Kidney glomerular epithelial cell (primary cell): ENCODE data around the gene GRM5.
A peak's percentile ranks its signal among the peaks of the same experiment; 100 is the strongest.
"Not testable (repeated sequence)": the region's sequence is repeated elsewhere in the genome, so short reads cannot be mapped to it uniquely, and the experiment has no call there.

Experiments used
- DNase-seq: peaks from one replicate; lab custom pipeline; 2025; lab: John Stamatoyannopoulos, UW

The GRM5 gene

GRCh38 chr11:89065651-89066201 lies at the start of gene GRM5:
Gene GRM5, minus strand, starts transcription at chr11:89065982. Its CDS starts 18,110 bp downstream, at chr11:89047872.
- DNase-seq: not testable (repeated sequence)

- DNase-seq: peak; percentile 27
These were observed 32.2 kb upstream of the GRM5 start for GRCh38 chr11:89097956-89098355.

- DNase-seq: not testable (repeated sequence)
These were observed 28.0 kb upstream of the GRM5 start for GRCh38 chr11:89093806-89094205.

- not testable (repeated sequence) for DNase-seq
These were observed 19.2 kb upstream of the GRM5 start for GRCh38 chr11:89084951-89085350.

- not testable (repeated sequence) for DNase-seq
These were observed 5.1 kb upstream of the GRM5 start for GRCh38 chr11:89070911-89071310.

GRCh38 chr11:89067264-89067663 lies 1.5 kb upstream of the GRM5 start:
- DNase-seq: no peak

GRCh38 chr11:89065066-89065465 lies 716 bp downstream of the GRM5 start:
- no peak for DNase-seq

- DNase-seq: not testable (repeated sequence)
These were observed 2.3 kb downstream of the GRM5 start for GRCh38 chr11:89063481-89063951.

- not testable (repeated sequence) for DNase-seq
These were observed 2.9 kb downstream of the GRM5 start for GRCh38 chr11:89062771-89063298.

- peak; percentile 3 for DNase-seq
These were observed 3.9 kb downstream of the GRM5 start for GRCh38 chr11:89061839-89062238.

GRCh38 chr11:89057406-89057805 lies 8.4 kb downstream of the GRM5 start:
- DNase-seq: not testable (repeated sequence)

GRCh38 chr11:89052220-89052619 lies 13.6 kb downstream of the GRM5 start:
- DNase-seq: no peak

GRCh38 chr11:89047159-89047558 lies 18.6 kb downstream of the GRM5 start:
- DNase-seq: not testable (repeated sequence)

- not testable (repeated sequence) for DNase-seq
These were observed 21.8 kb downstream of the GRM5 start for GRCh38 chr11:89043861-89044588.

GRCh38 chr11:89029671-89030070 lies 36.1 kb downstream of the GRM5 start:
- not testable (repeated sequence) for DNase-seq

GRCh38 chr11:89021339-89021738 lies 44.4 kb downstream of the GRM5 start:
- no peak for DNase-seq

GRCh38 chr11:89019827-89020547 lies 45.8 kb downstream of the GRM5 start:
- DNase-seq: peak; percentile 21

- no peak for DNase-seq
These were observed 49.6 kb downstream of the GRM5 start for GRCh38 chr11:89016214-89016613.

GRCh38 chr11:89015614-89016013 lies 50.2 kb downstream of the GRM5 start:
- DNase-seq: no peak

- not testable (repeated sequence) for DNase-seq
These were observed 64.9 kb downstream of the GRM5 start for GRCh38 chr11:89000852-89001251.

- DNase-seq: peak; percentile 94
These were observed 86.1 kb downstream of the GRM5 start for GRCh38 chr11:88979641-88980040.

GRCh38 chr11:88978992-88979391 lies 86.8 kb downstream of the GRM5 start:
- not testable (repeated sequence) for DNase-seq
